Measurements from ENCODE around the gene ZNRF1. TPM values are rescaled to one million over a fixed set of nuclear protein-coding genes. Genes with fewer than 3 reads are reported as not detected.
"Not testable (repeated sequence)": the region's sequence is repeated elsewhere in the genome, so short reads cannot be mapped to it uniquely, and the experiment has no call there.

Gene ZNRF1
- total RNA-seq, 2 experiments from 2014 or later: 16.1 to 22.5 TPM

DNA sequence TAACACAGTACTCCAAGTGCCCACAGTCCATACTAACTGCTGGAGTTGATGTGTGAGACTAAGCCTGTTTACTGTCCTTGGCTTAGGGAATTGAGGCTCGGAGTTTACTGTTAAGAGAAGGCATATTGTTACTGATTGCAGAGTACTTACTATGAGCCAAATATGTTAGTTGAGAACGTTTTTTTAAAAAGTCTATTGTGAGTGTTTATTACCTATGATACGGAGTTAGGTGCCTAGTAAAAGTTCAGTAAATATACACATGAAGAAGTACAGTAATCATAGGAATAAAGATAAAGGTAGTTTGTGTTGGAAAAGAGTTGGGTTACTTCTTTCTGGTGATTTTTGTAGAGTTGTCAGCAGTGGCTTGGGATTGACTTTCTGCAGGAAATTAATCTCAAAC lies 25.4 kb downstream of the ZNRF1 start:
- no peaks in the 10 kb centered on the region for H3K27me3 Mint-ChIP-seq
- peaks cover 10% of the 10 kb centered on the region for H3K9me3 Mint-ChIP-seq (ENCODE audit: low read depth)
- CTCF ChIA-PET: no interaction called here
- peaks cover 26% of the 10 kb centered on the region for H3K4me1 Mint-ChIP-seq
- DNase-seq (no peak), ATAC-seq (no peak)
- H3K4me3 Mint-ChIP-seq: no peak overlapping the region
- H3K27ac Mint-ChIP-seq: no peak overlapping the region
- H3K36me3 Mint-ChIP-seq: peaks cover 33% of the 10 kb centered on the region

DNA sequence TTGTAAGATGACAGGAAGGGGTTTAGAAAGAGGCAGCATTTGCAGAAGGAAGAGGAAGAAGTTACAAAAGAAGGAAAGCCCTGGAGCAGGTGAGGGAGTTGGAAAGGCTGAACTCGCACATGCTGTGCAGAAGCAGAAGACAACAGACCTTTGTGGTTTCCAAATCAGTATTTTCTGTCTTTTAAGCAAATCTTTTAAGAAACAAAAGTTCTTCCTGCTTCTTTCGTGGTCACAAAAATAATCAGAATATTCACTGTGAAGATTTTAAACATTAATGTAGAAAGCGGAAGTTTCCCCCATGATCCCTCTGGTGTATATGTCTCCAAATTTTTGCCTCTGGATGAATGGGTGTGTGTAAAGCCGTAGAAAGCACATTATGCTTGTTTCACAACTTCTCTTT lies 25.8 kb downstream of the ZNRF1 start:
- no peak for DNase-seq
- CTCF ChIA-PET: no interaction called here
- H3K36me3 Mint-ChIP-seq: peaks cover 28% of the 10 kb centered on the region
- H3K9me3 Mint-ChIP-seq (ENCODE audit: low read depth): peaks cover 10% of the 10 kb centered on the region
- no peaks in the 10 kb centered on the region for H3K27me3 Mint-ChIP-seq
- H3K4me1 Mint-ChIP-seq: peaks cover 23% of the 10 kb centered on the region
- H3K4me3 Mint-ChIP-seq: no peak overlapping the region
- no peak overlapping the region for H3K27ac Mint-ChIP-seq
- no peak for ATAC-seq

DNA sequence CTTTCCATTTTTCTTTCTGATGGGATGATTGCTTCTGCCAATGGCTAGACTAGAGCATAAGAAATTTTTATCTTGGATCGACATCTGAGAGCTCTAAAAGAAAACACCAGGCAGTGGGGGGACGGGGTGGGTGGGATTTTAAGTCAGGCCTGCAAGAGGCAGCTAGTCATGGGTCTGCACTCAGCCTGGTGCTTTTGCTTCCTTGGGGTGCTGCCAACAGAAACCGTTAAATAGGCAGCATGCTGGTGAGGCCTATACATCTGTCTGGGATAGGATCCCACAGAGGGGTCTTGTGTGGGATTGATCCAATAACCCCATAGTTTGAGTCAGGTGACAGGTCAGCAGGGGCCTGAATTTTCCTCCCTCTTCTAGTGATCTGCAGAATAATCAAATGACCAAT lies 26.9 kb downstream of the ZNRF1 start:
- peaks cover 24% of the 10 kb centered on the region for H3K36me3 Mint-ChIP-seq
- H3K4me1 Mint-ChIP-seq: peaks cover 28% of the 10 kb centered on the region
- DNase-seq (no peak), ATAC-seq (no peak)
- peaks cover 10% of the 10 kb centered on the region for H3K9me3 Mint-ChIP-seq (ENCODE audit: low read depth)
- H3K27ac Mint-ChIP-seq: no peak overlapping the region
- no peak overlapping the region for H3K4me3 Mint-ChIP-seq
- H3K27me3 Mint-ChIP-seq: no peaks in the 10 kb centered on the region
- CTCF ChIA-PET: interaction anchor here (1.1 kb wide), 1 partner anchor 12 kb away, joined by 3 read pairs; no protein-coding TSS in a partner anchor

- not testable (repeated sequence) for H3K9me3 Mint-ChIP-seq (ENCODE audit: low read depth); H3K4me3 Mint-ChIP-seq; H3K27me3 Mint-ChIP-seq; H3K27ac Mint-ChIP-seq; DNase-seq; ATAC-seq
- peaks cover 28% of the 10 kb centered on the region for H3K4me1 Mint-ChIP-seq
- H3K36me3 Mint-ChIP-seq: peaks cover 18% of the 10 kb centered on the region
- CTCF ChIA-PET: interaction anchor here (1.0 to 1.1 kb wide), 2 partner anchors 12 to 85 kb away, joined by 3 read pairs; no protein-coding TSS in a partner anchor
Measured at GRCh38 chr16:75026239-75026891, 27.5 kb downstream of the ZNRF1 start.

DNA sequence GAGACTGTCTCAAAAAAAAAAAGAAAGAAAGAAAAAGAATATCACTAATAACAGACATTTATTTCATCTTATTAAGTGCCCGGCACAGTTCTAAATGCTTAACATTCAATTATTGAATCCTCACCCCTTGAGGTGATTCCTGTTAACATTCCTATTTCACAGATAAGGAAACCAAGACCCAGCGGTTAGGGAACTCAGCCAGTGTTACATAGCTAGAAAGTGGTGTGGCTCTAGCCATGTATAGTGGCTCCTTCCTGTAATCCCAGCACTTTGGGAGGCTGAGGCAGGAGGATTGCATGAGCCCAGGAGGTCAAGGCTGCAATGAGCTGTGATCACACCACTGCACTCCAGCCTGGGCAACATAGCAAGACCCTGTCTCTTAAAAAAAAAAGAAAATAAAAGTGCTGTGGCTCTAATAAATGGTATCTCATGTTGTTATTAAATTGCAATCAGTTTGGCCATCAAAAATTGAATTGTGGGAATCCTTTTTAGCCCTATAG lies 28.1 kb downstream of the ZNRF1 start:
- H3K27me3 Mint-ChIP-seq: no peaks in the 10 kb centered on the region
- peaks cover 12% of the 10 kb centered on the region for H3K36me3 Mint-ChIP-seq
- CTCF ChIA-PET: interaction anchor here (1.0 to 1.1 kb wide), 2 partner anchors 13 to 84 kb away, joined by 3 read pairs; no protein-coding TSS in a partner anchor
- H3K27ac Mint-ChIP-seq: no peak overlapping the region
- peaks cover 3% of the 10 kb centered on the region for H3K9me3 Mint-ChIP-seq (ENCODE audit: low read depth)
- no peak for DNase-seq
- peaks cover 28% of the 10 kb centered on the region for H3K4me1 Mint-ChIP-seq
- no peak overlapping the region for H3K4me3 Mint-ChIP-seq
- no peak for ATAC-seq

DNA sequence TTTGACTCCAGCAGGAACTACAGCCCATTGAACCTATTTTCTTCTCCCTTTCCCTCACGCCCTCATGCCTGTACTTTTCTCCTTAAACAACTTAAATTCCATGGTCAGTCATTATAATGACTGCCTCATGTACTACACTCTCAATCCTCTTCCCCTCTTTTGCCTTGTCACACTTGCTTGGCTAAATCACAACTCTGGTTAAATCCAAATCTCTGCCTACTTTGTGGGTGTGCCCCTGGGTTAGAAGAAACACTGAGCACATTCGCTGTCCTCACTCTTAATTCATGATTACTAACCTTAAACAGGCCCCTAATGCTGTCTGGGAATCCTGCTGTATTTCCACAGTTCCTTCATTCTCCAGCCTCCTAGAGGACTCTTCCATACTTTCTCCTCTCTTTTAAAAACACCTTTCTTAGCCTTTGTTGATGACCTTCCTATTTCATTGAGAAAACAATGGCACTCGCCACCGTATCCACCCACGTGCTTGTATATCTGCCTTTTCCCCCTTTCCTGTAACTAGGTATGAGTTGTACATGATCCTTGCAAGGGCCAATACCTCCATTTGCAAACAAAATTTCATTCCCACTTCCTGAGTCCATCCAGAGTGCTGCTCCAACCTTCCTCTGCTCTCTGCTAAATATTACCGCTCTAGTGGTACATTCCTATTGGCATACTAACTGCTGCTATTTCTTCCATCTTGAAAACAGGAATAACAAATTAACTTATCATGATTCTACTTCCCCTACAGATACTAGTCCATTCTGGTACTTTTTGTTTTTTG lies 28.9 kb downstream of the ZNRF1 start:
- H3K27me3 Mint-ChIP-seq: no peaks in the 10 kb centered on the region
- H3K36me3 Mint-ChIP-seq: peaks cover 12% of the 10 kb centered on the region
- peaks cover 26% of the 10 kb centered on the region for H3K4me1 Mint-ChIP-seq
- ATAC-seq: no peak
- peaks cover under 1% of the 10 kb centered on the region for H3K9me3 Mint-ChIP-seq (ENCODE audit: low read depth)
- no peak for DNase-seq
- no peak overlapping the region for H3K27ac Mint-ChIP-seq
- H3K4me3 Mint-ChIP-seq: no peak overlapping the region
- CTCF ChIA-PET: interaction anchor here (1.0 kb wide), 1 partner anchor 83 kb away, joined by 3 read pairs; no protein-coding TSS in a partner anchor

- CTCF ChIA-PET: interaction anchor here (0.9 kb wide), 1 partner anchor 82 kb away, joined by 3 read pairs; no protein-coding TSS in a partner anchor
- Mint-ChIP-seq H3K27me3 (no peaks in the 10 kb centered on the region), H3K27ac (no peak overlapping the region), H3K4me1 (peaks cover 23% of the 10 kb centered on the region), H3K9me3 (ENCODE audit: low read depth) (no peaks in the 10 kb centered on the region), H3K36me3 (peaks cover 6% of the 10 kb centered on the region), H3K4me3 (no peak overlapping the region)
- ATAC-seq: no peak
- no peak for DNase-seq
Measured at GRCh38 chr16:75028544-75029135, 29.8 kb downstream of the ZNRF1 start.

DNA sequence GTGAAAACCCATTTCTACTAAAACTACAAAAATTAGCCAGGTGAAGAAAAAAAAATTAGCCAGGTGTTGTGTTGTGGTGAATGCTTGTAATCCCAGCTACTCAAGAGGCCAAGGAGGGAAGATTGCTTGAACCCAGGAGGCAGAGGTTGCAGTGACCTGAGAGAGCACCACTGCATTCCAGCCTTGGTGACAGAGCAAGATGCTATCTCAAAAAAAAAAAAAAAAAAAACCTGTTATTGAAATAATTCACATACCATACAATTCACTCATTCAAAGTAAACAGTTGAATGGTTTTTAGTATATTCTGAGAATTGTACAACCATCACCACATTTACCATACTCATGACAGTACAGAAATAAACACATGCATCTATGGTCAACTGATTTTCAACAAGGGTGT lies 31.0 kb downstream of the ZNRF1 start:
- Mint-ChIP-seq H3K4me3 (no peak overlapping the region), H3K4me1 (peaks cover 15% of the 10 kb centered on the region), H3K36me3 (peaks cover 6% of the 10 kb centered on the region), H3K27me3 (no peaks in the 10 kb centered on the region), H3K9me3 (ENCODE audit: low read depth) (no peaks in the 10 kb centered on the region), H3K27ac (peak overlapping the region; percentile 43)
- DNase-seq: no peak
- peak; percentile 49 for ATAC-seq
- CTCF ChIA-PET: interaction anchor here (0.8 to 1.3 kb wide), 2 partner anchors 11 to 45 kb away, joined by 3 to 4 read pairs; no protein-coding TSS in a partner anchor

DNA sequence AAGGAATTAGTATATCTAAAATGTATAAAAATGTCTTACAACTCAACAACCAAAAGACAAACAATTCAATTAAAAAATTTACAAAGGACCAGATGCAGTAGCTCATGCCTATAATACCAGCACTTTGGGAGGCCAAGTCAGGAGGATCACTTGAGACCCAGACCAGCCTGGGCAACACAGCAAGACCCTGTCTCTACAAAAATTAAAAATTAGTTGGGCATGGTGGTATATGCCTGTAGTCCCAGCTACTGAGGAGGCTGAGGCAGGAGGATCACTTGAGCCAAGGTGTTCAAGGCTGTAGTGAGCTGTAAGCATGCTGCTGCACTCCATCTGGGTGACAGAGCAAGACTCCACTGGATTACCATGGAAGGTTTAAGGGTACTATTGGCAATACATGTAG lies 33.8 kb downstream of the ZNRF1 start:
- ATAC-seq (no peak), DNase-seq (no peak)
- peaks cover 11% of the 10 kb centered on the region for H3K4me1 Mint-ChIP-seq
- H3K27me3 Mint-ChIP-seq: no peaks in the 10 kb centered on the region
- CTCF ChIA-PET: interaction anchor here (1.0 kb wide), 1 partner anchor 64 kb away, joined by 3 read pairs; no protein-coding TSS in a partner anchor
- H3K36me3 Mint-ChIP-seq: peaks cover 18% of the 10 kb centered on the region
- H3K4me3 Mint-ChIP-seq: no peak overlapping the region
- H3K9me3 Mint-ChIP-seq (ENCODE audit: low read depth): peaks cover 2% of the 10 kb centered on the region
- H3K27ac Mint-ChIP-seq: no peak overlapping the region

- CTCF ChIA-PET: no interaction called here
- Mint-ChIP-seq H3K9me3 (ENCODE audit: low read depth) (peaks cover 5% of the 10 kb centered on the region), H3K4me3 (no peak overlapping the region), H3K4me1 (peaks cover 4% of the 10 kb centered on the region), H3K27ac (no peak overlapping the region), H3K27me3 (no peaks in the 10 kb centered on the region), H3K36me3 (peaks cover 27% of the 10 kb centered on the region)
- no peak for ATAC-seq
- no peak for DNase-seq
Measured at GRCh38 chr16:75035410-75035968, 36.7 kb downstream of the ZNRF1 start.

DNA sequence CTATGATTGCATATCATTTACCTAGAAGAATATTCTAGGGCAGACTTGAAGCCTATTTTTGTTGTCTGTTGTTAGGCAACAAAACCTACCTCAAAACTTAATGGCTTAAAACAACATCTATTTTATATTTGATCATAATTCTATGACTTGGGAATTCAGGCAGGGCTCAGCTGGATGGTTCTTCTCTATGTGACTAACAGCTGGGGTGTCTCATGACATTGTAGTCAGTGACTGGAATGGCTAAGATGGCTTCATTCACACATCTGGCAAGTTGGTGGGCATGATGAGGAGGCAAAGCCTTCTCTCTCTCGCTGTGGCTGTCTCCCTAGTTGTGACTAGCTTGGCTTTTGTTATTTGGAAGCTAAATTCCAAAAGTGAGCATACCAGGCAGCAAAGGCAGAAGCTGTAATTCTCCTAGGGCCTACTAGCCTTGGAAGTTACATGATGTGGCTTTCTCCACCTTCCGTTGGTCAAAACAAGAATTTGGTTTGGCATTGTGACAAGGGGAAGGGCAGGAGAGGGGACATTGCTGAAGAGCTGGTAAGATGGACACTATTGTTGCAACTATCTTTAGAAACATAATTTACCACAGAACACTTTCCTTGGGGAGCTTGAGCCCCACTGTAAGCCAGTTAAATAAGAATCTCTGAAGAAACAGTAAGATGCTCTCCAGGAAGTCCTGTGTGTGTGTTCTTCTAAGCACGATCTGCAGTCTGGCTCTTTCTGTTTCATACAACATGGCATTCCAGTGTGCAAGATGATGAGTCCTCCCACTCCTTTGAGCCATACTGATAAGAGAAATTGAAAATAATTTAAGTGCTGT lies 39.4 kb downstream of the ZNRF1 start:
- Mint-ChIP-seq H3K9me3 (ENCODE audit: low read depth) (peaks cover 5% of the 10 kb centered on the region), H3K4me1 (peaks cover 5% of the 10 kb centered on the region), H3K4me3 (no peak overlapping the region), H3K36me3 (peaks cover 33% of the 10 kb centered on the region), H3K27ac (no peak overlapping the region), H3K27me3 (no peaks in the 10 kb centered on the region)
- DNase-seq: no peak
- CTCF ChIA-PET: no interaction called here
- no peak for ATAC-seq

DNA sequence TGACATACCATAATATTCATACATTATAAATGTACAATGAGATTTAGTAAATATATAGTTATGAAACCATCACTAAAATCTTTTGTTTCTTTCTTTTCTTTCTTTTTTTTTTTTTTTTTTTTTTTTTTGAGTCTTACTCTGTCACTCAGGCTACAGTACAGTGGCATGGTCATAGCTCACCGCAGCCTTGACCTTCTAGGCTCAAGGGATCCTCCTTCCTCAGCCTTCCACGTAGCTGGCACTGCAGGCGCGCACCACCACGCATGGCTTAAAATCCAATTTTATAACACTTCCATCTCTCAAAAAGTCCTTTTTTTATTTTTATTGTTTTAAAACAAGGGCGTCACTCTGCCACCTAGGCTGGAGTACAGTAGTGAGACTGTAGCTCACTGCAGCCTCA lies 41.1 kb downstream of the ZNRF1 start:
- peaks cover 33% of the 10 kb centered on the region for H3K36me3 Mint-ChIP-seq
- CTCF ChIA-PET: no interaction called here
- DNase-seq: no peak
- no peak overlapping the region for H3K4me3 Mint-ChIP-seq
- ATAC-seq: no peak
- H3K4me1 Mint-ChIP-seq: peaks cover 7% of the 10 kb centered on the region
- H3K9me3 Mint-ChIP-seq (ENCODE audit: low read depth): peaks cover 5% of the 10 kb centered on the region
- no peak overlapping the region for H3K27ac Mint-ChIP-seq
- no peaks in the 10 kb centered on the region for H3K27me3 Mint-ChIP-seq

Data from activated CD8-positive, alpha-beta memory T cell treated with anti-CD3 and anti-CD28 coated beads, Interleukin-2, amount 10 ng/mL, durations not matched to agents 7 days and 5 days (primary cell).